AG09309 (cell line): ENCODE data around the gene SLC6A19.

Source experiments
- DNase-seq: peaks from one replicate; pipeline ENCODE4 v3.0.0-alpha.2; 2010; ENCODE audit warnings: low read depth
- H3K4me3 ChIP-seq: 2 replicates; pipeline ENCODE4 v1.5.1; 2011; ENCODE audit warnings: mild to moderate bottlenecking, low read depth, low read length, moderate library complexity; ENCODE audit not compliant: control insufficient read depth
- TF ChIP-seq, protein P1 (sequence below): IDR thresholded peaks from 2 replicates; pipeline ENCODE4 v1.5.1; 2011; ENCODE audit warnings: mild to moderate bottlenecking, low read depth, low read length, inconsistent platforms; ENCODE audit not compliant: insufficient read depth, control insufficient read depth; ENCODE audit errors: missing control alignments

Gene SLC6A19

DNA sequence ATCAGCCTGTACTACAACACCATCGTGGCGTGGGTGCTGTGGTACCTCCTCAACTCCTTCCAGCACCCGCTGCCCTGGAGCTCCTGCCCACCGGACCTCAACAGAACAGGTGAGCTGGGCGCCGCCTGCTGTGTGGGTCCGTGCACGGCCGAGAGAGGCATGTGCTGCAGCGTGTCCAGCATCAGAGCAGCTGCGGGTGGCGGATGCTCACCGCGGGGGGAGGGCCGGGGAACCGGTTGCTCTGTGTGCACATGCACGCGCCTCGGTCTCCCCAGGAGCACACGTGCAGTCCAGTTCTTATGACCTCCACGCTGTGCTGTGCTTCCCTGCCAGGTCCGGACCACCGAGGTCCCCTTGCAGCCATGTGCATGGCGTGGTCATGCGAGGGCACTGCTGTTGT, 31.4 kb downstream of the SLC6A19 start:
- H3K4me3 ChIP-seq, result no peak overlapping the region
- TF ChIP-seq, protein P1, sequence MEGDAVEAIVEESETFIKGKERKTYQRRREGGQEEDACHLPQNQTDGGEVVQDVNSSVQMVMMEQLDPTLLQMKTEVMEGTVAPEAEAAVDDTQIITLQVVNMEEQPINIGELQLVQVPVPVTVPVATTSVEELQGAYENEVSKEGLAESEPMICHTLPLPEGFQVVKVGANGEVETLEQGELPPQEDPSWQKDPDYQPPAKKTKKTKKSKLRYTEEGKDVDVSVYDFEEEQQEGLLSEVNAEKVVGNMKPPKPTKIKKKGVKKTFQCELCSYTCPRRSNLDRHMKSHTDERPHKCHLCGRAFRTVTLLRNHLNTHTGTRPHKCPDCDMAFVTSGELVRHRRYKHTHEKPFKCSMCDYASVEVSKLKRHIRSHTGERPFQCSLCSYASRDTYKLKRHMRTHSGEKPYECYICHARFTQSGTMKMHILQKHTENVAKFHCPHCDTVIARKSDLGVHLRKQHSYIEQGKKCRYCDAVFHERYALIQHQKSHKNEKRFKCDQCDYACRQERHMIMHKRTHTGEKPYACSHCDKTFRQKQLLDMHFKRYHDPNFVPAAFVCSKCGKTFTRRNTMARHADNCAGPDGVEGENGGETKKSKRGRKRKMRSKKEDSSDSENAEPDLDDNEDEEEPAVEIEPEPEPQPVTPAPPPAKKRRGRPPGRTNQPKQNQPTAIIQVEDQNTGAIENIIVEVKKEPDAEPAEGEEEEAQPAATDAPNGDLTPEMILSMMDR, result no peak
- DNase-seq, result no peak

DNA sequence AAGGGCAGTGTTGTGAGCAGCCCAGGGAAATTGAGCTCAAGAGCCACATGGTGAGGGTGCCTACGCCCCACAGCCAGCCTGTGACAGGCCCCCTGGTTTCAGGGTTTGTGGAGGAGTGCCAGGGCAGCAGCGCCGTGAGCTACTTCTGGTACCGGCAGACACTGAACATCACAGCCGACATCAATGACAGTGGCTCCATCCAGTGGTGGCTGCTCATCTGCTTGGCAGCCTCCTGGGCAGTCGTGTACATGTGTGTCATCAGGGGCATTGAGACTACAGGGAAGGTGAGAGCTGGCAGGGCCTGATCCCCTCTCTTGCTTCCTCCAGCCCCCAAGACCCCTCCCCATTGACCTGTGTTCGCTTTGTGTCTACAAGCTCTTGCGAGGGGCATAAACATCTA, 34.0 kb downstream of the SLC6A19 start:
- TF ChIP-seq, protein P1, result no peak
- no peak for DNase-seq
- no peak overlapping the region for H3K4me3 ChIP-seq

DNA sequence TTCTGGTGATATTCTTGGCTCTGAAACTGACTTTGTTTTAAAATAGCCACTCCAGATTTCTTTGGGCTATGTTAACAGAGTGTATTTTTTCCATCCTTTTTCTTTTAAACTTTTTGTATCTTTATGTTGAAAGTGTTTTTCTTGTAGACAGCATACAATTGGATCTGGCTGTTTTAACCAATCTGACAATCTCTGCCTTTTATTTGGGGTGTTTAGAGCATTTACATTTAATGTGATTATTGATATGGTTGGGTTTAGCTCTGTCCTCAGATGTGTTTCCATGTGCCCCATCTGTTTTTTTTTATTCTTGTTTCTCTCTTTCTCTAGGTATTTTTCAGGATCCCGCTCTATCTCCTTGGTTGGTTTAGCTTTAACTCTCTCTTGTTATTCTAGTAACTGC, 34.4 kb downstream of the SLC6A19 start:
- DNase-seq, result no peak
- TF ChIP-seq, protein P1, result no peak
- H3K4me3 ChIP-seq, result no peak overlapping the region

DNA sequence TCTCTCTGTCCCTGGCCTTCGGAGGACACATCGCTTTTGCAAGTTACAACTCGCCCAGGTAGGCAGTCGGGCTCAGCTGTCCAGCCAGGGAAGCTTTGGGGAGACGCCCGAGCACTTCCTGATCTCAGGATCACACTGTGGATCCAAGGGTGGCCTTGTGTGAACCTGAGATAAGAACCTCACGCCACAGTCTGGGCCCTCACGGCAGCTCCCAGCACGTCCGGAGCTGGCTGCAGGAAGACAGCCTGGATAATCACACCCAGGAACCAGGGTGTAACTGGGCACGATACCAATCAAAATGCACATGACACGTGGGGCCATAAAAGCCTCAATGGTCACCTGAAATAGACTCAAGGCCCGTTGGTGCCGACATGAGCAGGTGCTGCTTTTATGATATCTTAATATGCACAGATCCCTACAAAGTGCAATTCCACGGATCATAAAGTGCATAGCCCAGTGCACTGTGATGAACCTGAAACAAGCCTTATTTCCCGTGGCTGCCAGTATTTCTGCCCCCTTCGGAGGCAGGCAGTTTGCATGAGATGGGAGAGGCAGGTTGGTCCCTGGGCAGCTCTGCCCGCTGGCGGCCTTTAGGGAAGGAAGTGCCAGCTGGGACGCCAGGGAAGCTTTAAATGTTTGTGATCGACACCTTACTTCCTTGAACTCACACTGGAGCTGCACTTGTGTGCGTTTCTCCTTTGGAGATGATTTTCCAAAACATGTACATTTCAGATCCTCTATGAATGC, 38.3 kb downstream of the SLC6A19 start:
- H3K4me3 ChIP-seq, result no peak overlapping the region
- TF ChIP-seq, protein P1, result no peak
- DNase-seq, result no peak

DNA sequence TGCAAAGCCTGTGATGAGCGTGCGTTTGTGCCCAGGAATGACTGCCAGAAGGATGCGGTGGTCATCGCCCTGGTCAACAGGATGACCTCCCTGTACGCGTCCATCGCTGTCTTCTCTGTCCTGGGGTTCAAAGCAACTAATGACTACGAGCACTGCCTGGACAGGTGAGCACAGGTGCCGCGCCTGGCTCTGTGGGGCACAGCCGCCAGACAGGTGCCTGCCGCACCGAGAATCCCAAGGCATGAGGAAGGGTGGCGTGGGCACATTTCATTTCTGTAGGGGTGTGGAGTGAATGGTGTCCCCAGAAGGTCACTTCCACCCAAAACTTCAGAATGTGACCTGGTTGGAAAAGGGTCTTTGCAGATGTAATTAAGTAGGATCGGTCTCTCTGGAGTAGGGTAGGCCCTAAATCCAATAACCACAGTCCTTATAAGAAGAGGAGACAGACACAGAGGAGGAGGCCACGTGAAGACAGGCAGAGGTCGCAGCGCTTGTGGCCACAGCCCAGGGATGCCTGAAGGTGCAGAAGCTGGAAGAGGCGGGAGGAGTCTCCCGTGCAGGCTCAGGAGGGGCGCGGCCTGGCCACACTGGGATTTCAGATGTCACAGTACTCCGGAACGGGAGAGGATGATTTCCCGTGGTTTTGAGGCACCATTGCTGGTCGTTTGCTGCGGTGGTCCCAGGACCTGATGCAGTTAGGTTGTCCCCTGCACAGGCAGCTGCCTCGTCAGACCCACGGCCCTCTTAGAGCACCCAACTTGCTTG, 39.3 kb downstream of the SLC6A19 start:
- TF ChIP-seq, protein P1, result no peak
- no peak for DNase-seq
- H3K4me3 ChIP-seq, result no peak overlapping the region

DNA sequence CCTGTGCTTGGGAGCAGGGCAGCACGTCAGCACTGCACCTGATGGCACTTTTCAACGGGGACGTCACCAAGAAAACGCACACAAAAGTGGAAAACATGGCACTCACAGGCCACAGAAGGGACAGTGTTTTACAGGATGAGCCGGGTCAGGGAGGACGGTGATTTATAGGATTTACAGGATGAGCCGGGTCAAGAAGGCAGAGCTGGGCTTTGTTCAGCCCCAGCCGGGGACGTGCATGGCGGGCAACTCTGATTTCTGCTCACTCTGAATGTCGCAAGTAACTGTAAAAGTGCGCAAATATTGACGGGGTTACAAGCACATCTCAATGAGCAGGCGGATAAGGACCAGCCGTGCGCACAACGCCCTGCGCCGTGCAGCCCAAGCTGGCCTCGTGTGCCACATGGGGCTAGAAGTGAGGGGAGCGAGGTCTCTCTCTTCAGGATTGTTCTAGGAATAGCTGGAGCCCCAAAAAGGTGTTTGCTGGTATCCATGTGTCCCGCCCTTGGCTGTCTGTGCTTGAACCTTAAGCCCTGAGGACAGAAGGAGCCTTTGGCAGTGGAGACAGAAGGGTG, 40.2 kb downstream of the SLC6A19 start:
- no peak overlapping the region for H3K4me3 ChIP-seq
- no peak for DNase-seq
- TF ChIP-seq, protein P1, result no peak
